Measurements from ENCODE around the gene PNKD.

PNKD gene

DNA sequence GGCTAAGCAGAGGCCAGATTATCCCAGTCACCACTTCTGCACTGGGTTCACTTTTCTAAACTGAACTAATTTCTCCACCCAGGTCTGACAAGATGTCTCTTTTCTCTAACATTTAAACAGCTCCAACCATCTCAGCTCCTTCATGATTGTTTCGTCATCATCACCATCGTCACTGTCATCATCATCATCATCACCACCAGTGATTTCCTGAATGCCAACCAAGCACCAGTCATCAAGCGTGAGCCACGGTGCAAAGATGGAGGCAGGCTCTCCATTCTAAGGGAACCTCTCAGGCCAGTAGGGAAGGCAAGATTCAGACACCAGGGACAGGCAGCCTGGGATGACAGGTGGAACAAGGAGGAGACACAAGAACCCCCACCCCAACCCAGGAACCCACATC lies 47.5 kb downstream of the PNKD start:
- DNase-seq: peak in 1 of 4 experiments; percentile 32

DNA sequence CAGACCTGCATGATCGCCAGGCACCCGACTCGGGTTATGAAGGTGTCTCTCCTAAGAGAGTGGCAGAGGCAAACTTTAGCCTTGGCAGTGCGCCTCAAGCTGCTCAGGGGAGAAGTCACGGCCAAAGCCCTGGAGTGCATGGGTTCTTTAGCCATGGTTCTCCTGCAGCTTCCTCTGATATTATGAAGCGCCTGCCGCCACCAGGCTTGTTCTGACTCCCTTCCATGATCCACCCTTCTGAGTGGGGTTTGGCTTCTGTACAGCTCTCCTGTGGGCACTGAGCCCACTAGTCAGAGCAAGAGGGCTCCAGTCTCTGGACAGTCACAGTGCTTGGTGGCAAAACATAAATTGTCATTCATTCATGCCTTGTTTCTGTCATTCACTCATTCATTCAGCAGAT lies 47.9 kb downstream of the PNKD start:
- DNase-seq: no peak

DNA sequence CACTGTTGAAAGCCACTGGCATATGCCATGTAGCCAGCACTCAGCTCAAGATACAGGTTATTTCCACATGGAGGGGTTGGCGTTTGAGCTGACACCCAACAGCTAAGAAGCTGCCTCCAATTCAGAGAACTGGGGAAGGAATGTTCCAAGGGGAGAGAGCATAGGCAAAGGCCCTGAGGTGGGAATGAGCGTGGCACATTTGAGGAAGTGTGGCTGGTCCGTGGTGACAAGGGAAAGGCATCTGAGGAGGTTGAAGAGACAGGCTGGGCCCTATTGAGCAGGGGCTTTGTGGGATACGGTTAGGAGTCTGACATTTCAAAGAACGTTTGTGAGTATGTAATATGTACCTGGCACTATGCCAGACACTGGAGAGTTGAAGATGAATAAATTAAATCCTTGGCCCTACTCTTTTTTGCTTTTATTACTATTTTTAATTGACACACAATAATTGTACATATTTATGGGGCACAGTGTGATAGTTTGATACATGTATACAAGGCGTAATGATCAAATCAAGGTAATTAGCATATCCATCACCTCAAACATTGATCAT lies 49.6 kb downstream of the PNKD start:
- DNase-seq: peak in 3 of 4 experiments; percentile 30 to 48 (median 36)

DNA sequence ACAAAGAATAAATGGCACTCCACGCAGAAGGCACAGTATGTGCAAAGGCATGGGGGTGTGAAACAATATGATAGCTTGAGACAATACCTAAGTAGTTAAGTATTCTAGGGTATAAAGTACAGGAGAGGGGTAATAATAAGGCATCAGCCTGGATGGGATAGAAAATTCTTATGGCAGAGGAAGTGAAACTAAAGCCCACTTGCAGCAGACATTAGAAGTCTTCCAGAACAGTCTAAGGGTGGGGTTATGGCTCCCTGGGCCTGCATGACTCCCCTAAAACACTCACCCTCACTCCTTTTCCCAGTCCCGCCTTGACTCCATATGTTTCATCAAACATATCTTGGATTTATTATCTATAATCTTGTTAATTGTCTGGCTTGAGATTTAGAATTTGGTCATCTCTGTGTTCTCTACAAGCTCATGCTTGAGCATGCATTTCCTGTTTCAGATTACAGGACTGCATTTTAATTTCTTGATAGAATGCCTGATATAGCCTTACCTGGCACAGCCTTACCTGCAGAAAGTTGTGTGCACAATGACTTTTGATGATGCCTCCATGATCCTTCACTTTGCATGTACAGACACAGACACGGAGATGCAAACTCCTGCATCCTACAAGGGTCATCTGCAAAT lies 50.5 kb downstream of the PNKD start:
- DNase-seq: peak in 2 of 4 experiments; percentile 38 to 43

DNA sequence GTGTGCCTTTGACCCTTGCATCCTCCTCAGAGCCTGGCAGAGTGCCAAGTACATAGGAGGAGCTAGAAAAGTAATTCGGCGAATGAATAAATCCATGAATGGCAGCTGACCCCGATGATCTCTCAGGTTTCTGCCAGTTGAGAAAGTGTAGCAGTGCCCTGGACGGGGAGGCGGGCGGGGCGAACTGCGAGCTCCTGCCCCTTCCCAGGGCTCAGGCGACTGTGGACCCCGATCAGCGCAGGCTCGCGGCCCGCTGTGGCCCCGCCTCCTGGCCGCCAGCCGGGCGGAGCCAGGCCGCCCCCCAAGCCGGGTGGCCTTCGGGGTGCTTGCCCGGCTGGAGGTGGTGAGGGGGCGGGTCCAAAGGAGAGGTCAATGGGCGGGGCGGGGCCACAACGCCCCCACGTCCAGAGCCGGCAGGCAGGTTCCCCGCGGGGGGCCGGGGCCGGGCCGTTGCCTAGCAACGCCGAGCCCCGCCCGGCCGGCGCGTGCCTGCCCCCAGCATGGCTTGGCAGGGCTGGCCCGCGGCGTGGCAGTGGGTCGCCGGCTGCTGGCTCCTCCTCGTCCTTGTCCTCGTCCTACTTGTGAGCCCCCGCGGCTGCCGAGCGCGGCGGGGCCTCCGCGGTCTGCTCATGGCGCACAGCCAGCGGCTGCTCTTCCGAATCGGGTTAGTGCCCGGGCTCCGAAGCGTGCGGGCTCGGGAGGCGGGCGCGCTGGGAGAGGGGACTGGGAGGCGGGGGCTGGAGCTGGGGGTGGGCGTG lies 52.6 kb downstream of the PNKD start:
- DNase-seq: peak; percentile 86 to 97 (median 94)

DNA sequence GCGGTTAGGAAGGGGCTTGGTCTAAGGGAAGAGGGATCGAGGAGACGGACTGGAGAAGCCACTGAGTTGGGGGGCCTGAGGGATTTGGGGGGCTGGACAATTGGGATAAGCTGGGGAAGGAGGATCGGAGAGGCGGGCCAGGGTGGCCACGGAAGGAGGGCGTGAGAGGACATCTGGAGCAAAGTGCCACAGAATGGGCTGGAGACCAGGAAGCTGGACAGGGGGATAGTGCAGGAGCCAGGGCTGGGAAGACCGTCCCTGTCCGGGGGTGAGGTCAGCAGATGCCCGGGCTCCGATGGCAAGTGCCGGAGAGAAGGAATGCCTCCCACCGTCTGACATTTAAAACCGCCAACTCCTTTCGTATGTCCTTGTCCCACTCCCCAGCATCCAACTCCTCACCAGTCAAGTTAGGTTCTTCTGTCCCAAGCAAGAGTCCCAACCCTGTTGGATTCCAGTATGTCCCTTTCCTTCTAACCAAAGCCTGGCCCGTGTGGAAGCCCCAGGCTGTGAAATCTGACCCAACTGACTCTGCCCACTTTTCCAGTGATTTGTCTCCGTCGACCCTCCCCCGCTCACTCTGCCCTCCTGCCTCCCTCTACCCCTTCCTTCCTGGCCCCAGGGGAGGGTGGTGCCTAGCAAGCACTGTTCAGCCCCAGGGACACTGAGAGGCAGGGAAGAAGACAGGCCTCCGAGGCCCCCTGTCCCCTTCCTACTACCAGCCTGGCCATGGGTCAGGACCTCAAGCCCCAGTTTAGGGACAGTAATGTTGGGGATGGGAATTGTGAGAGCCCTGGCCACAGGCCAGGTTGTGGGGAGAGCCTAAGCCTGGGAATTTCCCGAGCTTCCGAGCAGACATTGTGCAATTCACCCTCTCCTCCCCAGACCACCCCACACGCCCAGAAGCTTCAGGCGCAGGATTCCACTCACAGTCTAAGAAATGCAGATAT lies 53.5 kb downstream of the PNKD start:
- peak; percentile 43 to 78 (median 69) for DNase-seq

DNA sequence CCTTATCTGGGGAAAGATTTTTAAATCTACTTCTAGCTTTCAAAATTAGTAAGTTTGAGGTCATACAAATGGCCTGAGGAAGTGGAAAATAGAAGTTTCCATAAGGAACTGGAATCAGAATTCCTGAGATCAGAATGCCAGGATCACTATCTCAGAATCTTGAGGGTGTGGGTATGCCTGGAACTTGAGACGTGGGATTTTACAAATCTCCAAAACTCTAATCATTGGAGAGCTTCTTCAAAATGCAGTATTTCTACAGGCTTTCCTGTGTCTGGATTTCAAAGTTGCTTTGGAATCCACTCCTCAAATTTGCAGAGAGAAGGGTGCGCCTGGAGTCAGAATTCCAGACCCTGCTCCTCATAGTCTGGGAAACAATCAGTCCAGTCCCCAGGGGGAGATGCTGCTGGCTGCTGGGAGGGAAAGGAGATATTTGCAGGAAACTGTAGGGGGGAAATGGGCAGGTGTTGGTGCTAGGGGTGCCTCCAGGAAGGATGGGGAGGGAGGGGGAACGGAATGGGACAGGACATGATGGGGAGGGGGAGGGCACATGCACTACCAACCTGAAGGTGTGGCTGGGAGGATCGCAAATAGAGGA lies 55.3 kb downstream of the PNKD start:
- no peak for DNase-seq

DNA sequence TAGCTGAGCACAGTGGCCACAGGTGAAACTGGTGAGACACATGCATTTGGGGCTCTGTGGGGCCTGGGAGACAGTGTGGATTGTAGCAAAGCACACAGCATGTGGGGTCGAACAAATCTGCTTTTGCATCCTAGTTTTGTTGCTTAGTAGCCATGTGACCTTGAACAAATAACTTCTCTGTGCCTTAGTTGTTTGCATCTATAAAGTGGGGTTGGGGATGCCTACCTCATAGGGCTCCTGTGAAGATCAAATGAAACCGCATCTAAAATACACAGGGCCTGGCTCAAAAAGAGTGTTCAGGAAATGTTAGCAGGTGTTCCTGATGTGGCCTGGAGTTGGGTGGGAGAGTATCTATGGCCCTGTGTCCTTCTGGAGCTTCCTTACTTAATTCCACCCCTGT lies 56.0 kb downstream of the PNKD start:
- no peak for DNase-seq

DNA sequence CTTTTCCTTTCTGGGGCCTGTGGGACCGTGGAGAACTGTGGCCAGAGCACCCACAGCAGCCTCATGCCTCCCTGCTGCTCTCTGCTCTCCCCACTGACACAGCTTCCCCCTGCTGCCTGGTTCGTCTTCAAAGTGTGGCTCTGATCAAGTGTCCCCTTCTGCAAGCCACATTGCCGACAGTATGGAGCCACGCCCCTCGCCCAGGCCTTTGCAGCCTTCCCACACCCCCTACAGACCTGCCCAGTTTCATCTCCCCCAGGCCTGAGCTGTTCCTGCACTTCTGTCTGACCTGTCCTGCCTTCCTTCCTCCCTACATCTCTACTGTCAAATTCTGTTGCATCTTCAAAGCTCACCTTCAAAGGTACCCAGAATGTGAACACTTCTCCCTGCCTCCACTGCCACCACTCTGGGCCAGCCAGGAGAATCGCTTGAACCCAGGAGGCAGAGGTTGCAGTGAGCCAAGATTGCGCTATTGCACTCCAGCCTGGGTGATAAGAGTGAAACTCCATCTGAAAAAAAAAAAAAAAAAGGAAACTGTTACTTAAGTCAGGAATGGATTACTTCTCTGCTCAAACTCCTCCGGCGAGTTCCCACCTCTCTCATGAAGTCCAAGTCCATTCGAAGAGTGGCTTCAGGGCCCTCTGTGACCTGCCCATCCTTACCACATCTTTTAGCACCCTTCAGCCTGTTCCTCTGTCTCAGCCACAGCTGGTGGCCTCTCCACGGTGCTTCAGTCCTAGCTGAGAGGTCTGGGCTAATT lies 57.3 kb downstream of the PNKD start:
- peak in 3 of 4 experiments; percentile 32 to 49 (median 39) for DNase-seq

DNA sequence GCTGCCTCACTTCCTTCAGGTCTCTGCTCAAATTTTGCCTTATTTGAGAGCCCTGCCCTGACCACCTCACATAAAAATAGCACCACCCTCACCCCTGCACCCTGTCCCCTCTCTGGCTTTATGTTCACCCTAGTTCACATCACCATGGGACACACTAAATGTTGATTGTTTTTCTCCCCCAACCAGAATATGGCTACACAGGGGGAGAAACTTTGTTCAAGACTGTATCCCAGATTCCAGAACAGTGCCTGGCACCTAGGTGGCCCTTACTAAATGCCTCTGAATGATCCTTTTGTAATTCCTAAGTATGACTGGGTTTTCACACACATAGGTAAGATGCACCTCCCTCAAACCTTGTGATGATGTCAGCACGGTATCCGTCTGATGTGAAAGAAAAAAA lies 58.0 kb downstream of the PNKD start:
- DNase-seq: no peak

DNA sequence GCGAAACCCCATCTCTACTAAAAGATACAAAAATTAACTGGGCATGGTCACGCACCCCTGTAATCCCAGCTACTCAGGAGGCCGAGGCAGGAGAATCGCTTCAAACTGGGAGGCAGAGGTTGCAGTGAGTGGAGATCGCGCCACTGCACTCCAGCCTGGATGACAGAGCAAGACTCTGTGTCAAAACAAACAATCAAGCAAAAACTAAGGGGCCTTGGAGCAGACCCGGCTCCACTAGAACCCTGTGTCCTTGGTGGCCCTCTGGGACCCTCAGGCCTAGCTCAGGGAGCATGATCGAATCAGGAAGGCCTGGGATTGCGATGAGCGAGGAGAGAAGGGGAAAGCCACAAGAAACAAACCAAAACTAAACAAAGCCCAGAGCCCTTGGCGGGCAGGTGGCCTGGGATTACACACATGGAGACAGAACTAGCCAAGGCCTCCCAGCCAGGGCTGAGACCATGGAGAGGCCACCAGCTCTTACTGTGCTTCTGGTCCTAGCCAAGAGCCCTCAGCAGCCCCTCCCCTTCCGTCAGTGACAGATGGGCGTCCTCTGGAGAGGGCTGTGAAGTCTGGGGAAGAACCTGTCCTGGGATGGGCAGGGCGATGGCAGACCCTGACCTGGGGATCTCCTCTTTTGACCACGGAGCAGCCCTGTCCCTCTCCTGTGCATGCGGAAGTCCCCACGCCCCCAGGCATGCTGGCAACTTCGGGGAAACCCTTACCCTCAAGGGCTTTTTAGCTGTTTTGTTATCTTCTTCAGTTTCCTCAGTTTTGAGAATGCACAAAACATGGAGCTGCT lies 58.9 kb downstream of the PNKD start:
- DNase-seq: peak in 2 of 4 experiments; percentile 27 to 54

DNA sequence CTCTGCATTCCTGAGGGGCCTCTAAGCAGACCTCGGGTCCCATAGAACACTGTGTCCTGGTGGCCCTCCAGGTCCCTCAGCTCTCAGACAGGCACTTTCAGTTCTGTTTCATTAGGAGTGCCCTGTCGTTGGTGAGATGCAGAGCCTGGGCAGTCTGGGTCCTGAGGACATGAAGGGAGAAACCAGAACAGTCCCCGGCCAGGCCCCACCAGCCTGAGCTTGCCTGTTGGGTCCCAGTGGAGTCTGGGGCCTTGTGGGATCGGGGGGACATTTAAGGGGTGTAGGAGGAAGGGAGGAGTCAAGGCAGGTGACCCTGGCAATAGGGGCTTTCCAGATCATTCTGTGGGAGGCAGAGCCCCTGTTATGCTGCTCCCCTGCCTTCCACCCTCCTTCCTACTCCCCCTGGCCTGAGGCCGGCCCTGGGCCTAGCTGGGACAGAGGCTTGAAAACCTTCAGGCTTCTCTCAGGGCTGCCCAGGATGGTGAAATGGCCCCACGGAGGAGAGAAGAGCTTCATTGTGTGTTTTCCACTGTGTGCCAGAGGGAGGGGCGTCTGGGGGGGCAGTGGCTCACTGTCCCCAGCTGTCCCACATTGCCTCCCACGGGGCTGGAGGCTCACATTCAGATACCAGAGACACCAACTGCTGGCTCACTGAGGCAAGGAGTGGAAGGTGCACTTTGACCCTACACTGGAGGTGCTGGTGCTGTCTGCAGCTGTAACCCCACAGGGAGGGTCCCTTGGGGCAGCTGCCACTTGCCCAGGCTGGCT lies 59.7 kb downstream of the PNKD start:
- peak in 2 of 4 experiments; percentile 22 to 37 for DNase-seq

DNA sequence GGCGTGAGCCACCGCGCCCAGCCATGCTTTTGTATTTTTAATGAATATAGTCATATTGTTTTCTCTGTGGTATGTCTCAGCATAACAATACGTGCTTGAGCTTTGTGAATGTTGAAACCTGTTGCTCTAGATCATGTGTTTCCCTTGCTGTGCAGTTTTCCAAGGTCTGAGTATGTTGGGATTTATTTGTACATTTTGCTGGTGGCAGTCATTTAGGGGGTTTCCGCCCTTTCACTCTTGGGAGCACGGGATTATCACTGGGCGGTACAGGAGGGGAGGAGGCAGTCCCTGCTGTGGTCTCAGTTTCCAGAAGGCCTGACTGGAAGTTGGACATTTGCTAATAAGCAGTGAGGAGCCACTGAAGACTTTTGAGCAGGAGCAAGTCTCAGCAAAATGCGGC lies 61.4 kb downstream of the PNKD start:
- peak; percentile 72 to 84 (median 83) for DNase-seq

DNA sequence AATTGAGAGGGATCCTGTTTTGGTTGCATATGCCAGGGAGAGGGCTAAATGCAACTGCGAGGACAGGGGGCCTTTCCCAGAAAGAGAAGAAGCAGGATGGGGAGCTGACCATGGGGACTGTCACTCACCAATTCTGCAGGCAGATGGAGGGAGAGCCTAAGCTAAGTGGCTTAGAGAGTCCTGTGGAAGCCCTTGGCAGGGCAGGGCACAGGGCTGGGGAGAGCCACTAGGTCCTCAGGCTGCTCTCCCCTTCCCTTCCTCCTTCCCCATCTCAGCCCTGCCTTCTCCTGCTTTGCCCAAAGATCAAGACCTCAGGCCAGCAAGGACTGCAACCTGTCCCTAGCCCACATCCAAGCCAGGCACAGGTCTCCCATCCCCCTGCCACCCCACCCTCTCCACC lies 62.0 kb downstream of the PNKD start:
- peak in 3 of 4 experiments; percentile 38 to 57 (median 45) for DNase-seq

DNA sequence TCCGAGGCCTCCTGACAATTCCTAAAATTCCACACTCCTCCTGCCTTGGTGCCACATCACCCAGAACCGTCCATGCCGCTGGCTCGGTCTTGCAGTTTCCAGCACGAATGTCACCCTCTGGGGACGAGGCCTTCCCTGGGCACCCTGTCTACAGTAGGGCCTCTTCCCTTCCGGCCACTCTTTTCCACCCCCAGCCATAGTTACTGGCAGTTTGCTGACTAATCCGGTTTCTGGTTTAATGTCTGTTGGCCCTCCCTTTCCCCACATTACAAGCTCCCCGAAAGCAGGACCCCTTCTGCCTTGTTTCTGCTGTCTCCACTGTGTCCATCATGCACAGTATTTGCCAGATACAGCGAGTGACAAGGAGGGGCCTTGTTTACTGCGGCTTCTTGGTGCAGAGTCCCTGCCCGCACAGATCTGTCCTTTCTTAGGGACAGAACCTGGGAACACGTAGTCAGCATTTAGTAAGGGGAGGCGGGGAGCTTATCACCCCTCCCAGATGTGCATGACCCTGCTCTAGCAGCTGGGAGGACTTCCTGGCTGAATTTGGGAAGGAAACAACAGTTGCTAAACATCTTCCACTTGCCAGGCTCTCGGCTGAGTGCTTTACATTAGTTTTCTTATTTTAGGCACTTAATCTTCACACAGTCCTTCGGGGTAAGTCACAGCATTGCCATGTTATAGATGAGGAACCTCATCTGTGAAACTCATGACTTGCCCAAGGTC lies 62.8 kb downstream of the PNKD start:
- DNase-seq: peak; percentile 89 to 96 (median 92)

DNA sequence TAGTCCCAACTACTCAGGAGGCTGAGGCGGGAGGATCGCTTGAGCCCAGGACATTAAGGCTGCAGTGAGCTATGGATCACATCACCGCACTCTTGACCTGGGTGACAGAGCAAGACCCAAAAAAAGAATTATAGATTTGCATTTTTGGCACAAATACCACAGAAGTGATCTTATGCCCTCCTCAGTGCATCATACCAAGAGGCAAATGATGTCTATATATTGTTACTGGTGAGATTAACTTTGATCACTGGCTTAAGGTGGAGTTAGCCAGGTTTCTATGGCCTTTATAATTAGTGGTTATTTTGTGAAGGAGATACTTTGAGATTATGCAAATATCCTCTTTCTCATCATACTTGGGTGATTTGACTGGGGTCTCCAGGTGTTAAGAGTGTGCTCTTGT lies 64.2 kb downstream of the PNKD start:
- DNase-seq: no peak

DNA sequence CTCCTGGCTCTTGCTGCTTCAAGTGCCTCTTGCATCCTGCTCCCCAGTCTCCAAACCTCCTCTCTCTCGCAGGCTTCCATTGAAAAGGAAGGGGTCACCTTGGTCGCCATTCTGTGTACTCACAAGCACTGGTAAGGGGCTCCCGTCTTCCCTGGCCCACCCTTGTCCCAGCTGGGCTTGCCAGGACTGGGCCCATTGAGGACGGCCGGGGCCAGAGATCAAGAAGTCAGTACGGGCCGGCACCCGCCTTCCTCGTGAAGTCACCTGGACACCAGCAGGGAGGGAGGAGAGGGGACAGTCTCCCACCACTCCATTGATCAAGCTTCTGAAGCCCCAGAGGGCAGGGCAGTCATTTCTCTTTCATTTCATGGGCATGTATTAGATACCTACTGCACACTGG lies 70.3 kb downstream of the PNKD start:
- DNase-seq: no peak

DNA sequence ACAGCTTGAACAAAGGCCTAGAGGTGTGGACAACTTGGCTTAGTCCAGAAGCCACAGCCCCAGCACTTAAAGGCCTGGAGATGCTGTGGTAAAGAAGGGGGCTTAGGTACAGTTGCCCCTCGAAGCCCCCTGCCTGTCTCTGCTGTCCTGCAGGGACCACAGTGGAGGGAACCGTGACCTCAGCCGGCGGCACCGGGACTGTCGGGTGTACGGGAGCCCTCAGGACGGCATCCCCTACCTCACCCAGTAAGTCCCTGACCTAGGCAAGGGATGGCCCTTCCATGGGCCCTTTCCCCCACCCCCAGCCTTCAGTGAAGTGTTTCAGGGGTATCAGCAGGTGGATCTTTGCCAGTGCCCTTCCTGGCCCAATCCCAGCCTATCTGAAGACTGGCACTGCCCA lies 71.1 kb downstream of the PNKD start:
- DNase-seq: no peak

DNA sequence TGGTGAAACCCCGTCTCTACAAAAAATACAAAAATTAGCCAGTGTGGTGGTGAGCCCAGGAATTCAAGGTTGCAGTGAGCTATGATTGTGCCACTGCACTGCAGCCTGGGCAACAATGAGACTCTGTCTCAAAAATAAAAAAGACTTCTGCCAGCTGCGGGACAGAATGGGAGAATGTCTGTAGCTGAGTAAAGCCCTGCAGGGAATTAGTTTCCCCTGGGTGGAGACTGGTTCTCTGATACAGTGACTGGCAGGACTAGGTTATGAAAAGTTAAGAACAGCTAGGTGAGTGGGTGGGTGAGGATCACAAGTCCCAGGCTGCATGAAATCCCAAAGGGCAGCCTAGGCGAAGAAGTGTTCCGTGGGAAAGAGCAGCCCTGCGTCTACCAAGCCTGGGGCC lies 72.5 kb downstream of the PNKD start:
- DNase-seq: no peak

Measured in suppressor macrophage (primary cell).